ENCODE measurements around the gene IRS4.

The IRS4 gene

DNA sequence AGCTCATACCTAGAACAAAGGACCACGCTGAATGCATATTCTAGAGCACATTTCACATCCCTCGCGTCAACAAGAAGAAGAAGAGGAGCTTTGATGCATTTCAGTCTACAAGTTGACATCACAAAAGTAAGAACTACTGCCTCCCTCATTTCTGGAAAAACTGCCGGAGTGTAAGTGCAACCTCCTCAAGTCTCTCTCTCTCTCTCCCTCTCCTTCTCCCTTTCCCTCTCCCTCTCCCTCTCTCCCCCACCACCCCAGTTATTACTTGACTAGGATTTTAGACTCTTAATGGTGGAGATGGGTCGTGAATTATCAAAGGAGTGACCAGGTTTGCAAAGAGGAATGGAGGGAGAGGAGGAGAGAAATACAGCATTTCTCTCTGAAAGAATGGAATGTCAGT is 1.4 kb upstream of the IRS4 start:
- H2AFZ ChIP-seq (ENCODE audit: low read depth, low read length) = no peak overlapping the region

DNA sequence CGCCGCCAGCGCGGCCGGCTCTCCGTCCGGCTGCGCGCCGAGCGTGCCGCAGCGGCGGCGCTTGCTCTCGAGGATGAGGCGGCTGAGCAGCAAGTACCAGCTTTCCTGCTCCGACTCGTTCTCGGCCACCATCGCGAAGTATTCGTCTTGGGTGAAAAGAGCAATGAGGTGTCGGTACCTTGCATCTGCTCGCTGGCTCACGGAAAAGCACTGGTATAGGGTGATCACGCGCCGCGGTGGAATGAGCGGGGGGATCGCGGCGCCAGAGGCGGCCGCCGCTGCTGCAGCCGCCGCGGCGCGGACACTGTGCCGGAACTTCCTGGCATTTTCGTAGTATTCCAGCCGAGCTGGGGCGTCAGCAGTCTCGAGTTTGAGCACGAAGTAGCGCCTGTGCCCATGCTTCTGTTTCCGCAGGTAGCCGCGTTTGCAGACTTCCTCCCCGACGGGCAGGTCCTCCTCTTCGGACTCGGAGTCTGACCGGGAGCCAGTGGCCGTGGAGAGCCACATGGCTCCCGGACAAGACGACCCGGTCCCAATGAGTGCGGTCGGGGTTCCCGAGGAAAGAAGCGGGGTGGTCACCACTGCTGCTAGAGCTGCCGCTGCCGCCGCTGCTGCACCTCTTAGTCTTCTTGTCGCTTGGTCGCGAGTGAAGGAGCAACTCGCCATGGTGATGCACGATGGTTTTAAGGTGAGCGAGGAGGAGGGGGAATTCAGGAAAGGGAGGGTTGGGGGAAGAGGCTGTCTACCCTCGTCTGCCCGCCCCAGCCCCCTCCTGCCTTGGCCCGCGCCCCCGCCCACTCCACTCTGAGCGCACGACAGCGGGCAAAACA is 469 bp downstream of the IRS4 start:
- H2AFZ ChIP-seq (ENCODE audit: low read depth, low read length) = no peak overlapping the region
- no peak for TF ChIP-seq EZH2phosphoT487 (IDR thresholded peaks at IDR 0.05; ENCODE audit: low read depth)
- TF ChIP-seq, protein P1, sequence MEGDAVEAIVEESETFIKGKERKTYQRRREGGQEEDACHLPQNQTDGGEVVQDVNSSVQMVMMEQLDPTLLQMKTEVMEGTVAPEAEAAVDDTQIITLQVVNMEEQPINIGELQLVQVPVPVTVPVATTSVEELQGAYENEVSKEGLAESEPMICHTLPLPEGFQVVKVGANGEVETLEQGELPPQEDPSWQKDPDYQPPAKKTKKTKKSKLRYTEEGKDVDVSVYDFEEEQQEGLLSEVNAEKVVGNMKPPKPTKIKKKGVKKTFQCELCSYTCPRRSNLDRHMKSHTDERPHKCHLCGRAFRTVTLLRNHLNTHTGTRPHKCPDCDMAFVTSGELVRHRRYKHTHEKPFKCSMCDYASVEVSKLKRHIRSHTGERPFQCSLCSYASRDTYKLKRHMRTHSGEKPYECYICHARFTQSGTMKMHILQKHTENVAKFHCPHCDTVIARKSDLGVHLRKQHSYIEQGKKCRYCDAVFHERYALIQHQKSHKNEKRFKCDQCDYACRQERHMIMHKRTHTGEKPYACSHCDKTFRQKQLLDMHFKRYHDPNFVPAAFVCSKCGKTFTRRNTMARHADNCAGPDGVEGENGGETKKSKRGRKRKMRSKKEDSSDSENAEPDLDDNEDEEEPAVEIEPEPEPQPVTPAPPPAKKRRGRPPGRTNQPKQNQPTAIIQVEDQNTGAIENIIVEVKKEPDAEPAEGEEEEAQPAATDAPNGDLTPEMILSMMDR (IDR thresholded peaks at IDR 0.05; ENCODE audit: low read depth, low read length) = no peak
- no peak overlapping the region for H3K27ac ChIP-seq (ENCODE audit: low read length)
- no peaks in the 10 kb centered on the region for H4K20me1 ChIP-seq (ENCODE audit: insufficient read depth, low read length)
- no peak overlapping the region for H3K4me3 ChIP-seq (ENCODE audit: low read length)
- no peak overlapping the region for H3K4me2 ChIP-seq (ENCODE audit: low read length)
- no peaks in the 10 kb centered on the region for H3K79me2 ChIP-seq (ENCODE audit: low read length)
- no peaks in the 10 kb centered on the region for H3K9me3 ChIP-seq (ENCODE audit: insufficient read depth, low read length)
- H3K27me3 ChIP-seq (ENCODE audit: low read depth, low read length) = no peaks in the 10 kb centered on the region
- no peaks in the 10 kb centered on the region for H3K4me1 ChIP-seq (ENCODE audit: low read length)
- H3K36me3 ChIP-seq (replicated peaks; ENCODE audit: low read depth, low read length) = no peaks in the 10 kb centered on the region
- no peak overlapping the region for H3K9ac ChIP-seq (ENCODE audit: low read length)

More for the DNA sequence above, 1.4 kb upstream of the IRS4 start:
- no peak overlapping the region for H3K9ac ChIP-seq (ENCODE audit: low read length)
- no peaks in the 10 kb centered on the region for H3K4me1 ChIP-seq (ENCODE audit: low read length)
- H3K36me3 ChIP-seq (replicated peaks; ENCODE audit: low read depth, low read length) = no peaks in the 10 kb centered on the region
- H3K4me3 ChIP-seq (ENCODE audit: low read length) = no peak overlapping the region
- H4K20me1 ChIP-seq (ENCODE audit: insufficient read depth, low read length) = no peaks in the 10 kb centered on the region
- no peak for TF ChIP-seq EZH2phosphoT487 (IDR thresholded peaks at IDR 0.05; ENCODE audit: low read depth)
- TF ChIP-seq, protein P1 (IDR thresholded peaks at IDR 0.05; ENCODE audit: low read depth, low read length) = no peak
- H3K27me3 ChIP-seq (ENCODE audit: low read depth, low read length) = no peaks in the 10 kb centered on the region
- H3K4me2 ChIP-seq (ENCODE audit: low read length) = no peak overlapping the region
- H3K27ac ChIP-seq (ENCODE audit: low read length) = no peak overlapping the region
- no peaks in the 10 kb centered on the region for H3K9me3 ChIP-seq (ENCODE audit: insufficient read depth, low read length)
- no peaks in the 10 kb centered on the region for H3K79me2 ChIP-seq (ENCODE audit: low read length)

GRCh38 chrX:108735091-108735678 is 1.2 kb downstream of the IRS4 start:
- no peaks in the 10 kb centered on the region for H3K36me3 ChIP-seq (replicated peaks; ENCODE audit: low read depth, low read length)
- H3K4me2 ChIP-seq (ENCODE audit: low read length) = no peak overlapping the region
- no peaks in the 10 kb centered on the region for H3K9me3 ChIP-seq (ENCODE audit: insufficient read depth, low read length)
- H3K9ac ChIP-seq (ENCODE audit: low read length) = no peak overlapping the region
- no peak overlapping the region for H3K4me3 ChIP-seq (ENCODE audit: low read length)
- TF ChIP-seq, protein P1 (IDR thresholded peaks at IDR 0.05; ENCODE audit: low read depth, low read length) = no peak
- no peak for TF ChIP-seq EZH2phosphoT487 (IDR thresholded peaks at IDR 0.05; ENCODE audit: low read depth)
- no peaks in the 10 kb centered on the region for H3K27me3 ChIP-seq (ENCODE audit: low read depth, low read length)
- no peaks in the 10 kb centered on the region for H4K20me1 ChIP-seq (ENCODE audit: insufficient read depth, low read length)
- no peaks in the 10 kb centered on the region for H3K79me2 ChIP-seq (ENCODE audit: low read length)
- H3K4me1 ChIP-seq (ENCODE audit: low read length) = no peaks in the 10 kb centered on the region
- no peak overlapping the region for H3K27ac ChIP-seq (ENCODE audit: low read length)
- H2AFZ ChIP-seq (ENCODE audit: low read depth, low read length) = no peak overlapping the region

- H3K27ac ChIP-seq (ENCODE audit: low read length) = no peak overlapping the region
- no peaks in the 10 kb centered on the region for H3K4me1 ChIP-seq (ENCODE audit: low read length)
- H3K9ac ChIP-seq (ENCODE audit: low read length) = no peak overlapping the region
- H3K79me2 ChIP-seq (ENCODE audit: low read length) = no peaks in the 10 kb centered on the region
- H3K4me2 ChIP-seq (ENCODE audit: low read length) = no peak overlapping the region
- H3K9me3 ChIP-seq (ENCODE audit: insufficient read depth, low read length) = no peaks in the 10 kb centered on the region
- TF ChIP-seq, protein P1 (IDR thresholded peaks at IDR 0.05; ENCODE audit: low read depth, low read length) = no peak
- TF ChIP-seq EZH2phosphoT487 (IDR thresholded peaks at IDR 0.05; ENCODE audit: low read depth) = no peak
- no peak overlapping the region for H3K4me3 ChIP-seq (ENCODE audit: low read length)
- H3K36me3 ChIP-seq (replicated peaks; ENCODE audit: low read depth, low read length) = no peaks in the 10 kb centered on the region
- H3K27me3 ChIP-seq (ENCODE audit: low read depth, low read length) = no peaks in the 10 kb centered on the region
- H2AFZ ChIP-seq (ENCODE audit: low read depth, low read length) = no peak overlapping the region
- H4K20me1 ChIP-seq (ENCODE audit: insufficient read depth, low read length) = no peaks in the 10 kb centered on the region
These were observed 1.9 kb downstream of the IRS4 start for GRCh38 chrX:108734426-108734825.

Data from OCI-LY3 (cell line).